Pancreas (tissue), 10 donors: Measurements from ENCODE around the gene POLDIP3. TPM values are rescaled to one million over a fixed set of nuclear protein-coding genes. Genes with fewer than 3 reads are reported as not detected.
A peak's percentile ranks its signal among the peaks of the same experiment; 100 is the strongest.

Source experiments
- ATAC-seq, 4 donors: fragments of 200-7000 bp; cut with Tn5 transposase; one replicate each; pipeline versions ENCODE4 v1.8.0 to v1.9.1; 2020; ENCODE audit warnings: mild to moderate bottlenecking in 4 of 4, moderate library complexity in 4 of 4
- DNase-seq, 6 donors: peaks; one replicate each; pipeline ENCODE4 v3.0.0-alpha.2; 2020
- FAIRE-seq: peaks from 2 replicates; lab custom pipeline; 2012; peaks lifted over from hg19 to GRCh38; lab: Jason Lieb, UNC
- H3K27ac ChIP-seq, 4 donors: fragments of 200-600 bp; sonication (generic); 1 replicate in 3 of 4; 2 replicates in 1 of 4; pipeline versions ENCODE4 v1.5.0 to v1.8.0; 2020
- H3K27me3 ChIP-seq, 4 donors: fragments of 200-600 bp; one replicate each; pipeline ENCODE4 v1.8.0; 2021
- H3K36me3 ChIP-seq, 3 donors: fragments of 200-600 bp; sonication (generic) in 1 of 3; one replicate each; pipeline versions ENCODE4 v1.5.0 to v1.8.0; 2020 to 2021
- H3K4me1 ChIP-seq, 3 donors: fragments of 200-600 bp; one replicate each; pipeline ENCODE4 v1.8.0; 2021
- H3K4me3 ChIP-seq, 4 donors: fragments of 200-600 bp; sonication (generic) in 2 of 4; one replicate each; pipeline versions ENCODE4 v1.5.0 to v1.8.0; 2020 to 2021
- H3K9me3 ChIP-seq, 4 donors: fragments of 200-600 bp; one replicate each; pipeline ENCODE4 v1.8.0; 2021
- WGBS, 2 donors: extraction: QIAGEN DNeasy Blood & Tissue Kit; methylation state at CpG; one replicate each; pipeline ENCODE4 v1.1.7; 2013; 5-methylcytosine and 5-hydroxymethylcytosine counted together
- intact Hi-C, 3 donors: fragments of 100-400 bp; cut with DNase I; formaldehyde crosslinking; loops; one replicate each; pipeline versions ENCODE4 v1.11.1 to v1.14.2; 2022
- polyA plus RNA-seq, 2 donors: library from polyadenylated mRNA; stranded (reverse); fragments of 200-250 nt; gene quantifications; one replicate each; pipeline ENCODE4 v1.2.3, GENCODE V29; 2013
- total RNA-seq, 6 donors: library from RNA; stranded (reverse); fragmentation: NEBNext Ultra II Directional in 4 of 6; extraction: Animal tissue kit (Norgen Biotek cat#: 25700) in 4 of 6; gene quantifications; one replicate each; pipeline versions ENCODE4 v1.2.1 to v1.2.4, GENCODE V29; 2021 to 2023
- TF ChIP-seq, protein P1 (sequence below), 4 donors: fragments of 200-600 bp; sonication (generic) in 3 of 4; IDR thresholded peaks; one replicate each; pipeline versions ENCODE4 v1.5.0 to v1.8.0; 2021; ENCODE audit warnings: antibody characterized with exemption in 4 of 4
- donor health status: healthy with polysubstance abuse.
- donor health status: DM: no; HTN: no; CAD: no; lungs with moderate emphysema.
- donor health status: DM: no; HTN: no; CAD: no.
- donor health status: control.
- donor health status: control.
- donor health status: Bipolar disorder and iron deficiency.
- donor health status: DM: yes; HTN: yes; CAD: no.
- donor health status: DM: no; HTN: no; CAD: no.
- donor health status: DM: no; HTN: no; CAD: no.
- donor health status: DM: yes; HTN: yes; CAD: no.

The POLDIP3 gene
- total and polyA plus RNA-seq, 8 donors = 14.6 to 35.2 (median 28.2) TPM

DNA sequence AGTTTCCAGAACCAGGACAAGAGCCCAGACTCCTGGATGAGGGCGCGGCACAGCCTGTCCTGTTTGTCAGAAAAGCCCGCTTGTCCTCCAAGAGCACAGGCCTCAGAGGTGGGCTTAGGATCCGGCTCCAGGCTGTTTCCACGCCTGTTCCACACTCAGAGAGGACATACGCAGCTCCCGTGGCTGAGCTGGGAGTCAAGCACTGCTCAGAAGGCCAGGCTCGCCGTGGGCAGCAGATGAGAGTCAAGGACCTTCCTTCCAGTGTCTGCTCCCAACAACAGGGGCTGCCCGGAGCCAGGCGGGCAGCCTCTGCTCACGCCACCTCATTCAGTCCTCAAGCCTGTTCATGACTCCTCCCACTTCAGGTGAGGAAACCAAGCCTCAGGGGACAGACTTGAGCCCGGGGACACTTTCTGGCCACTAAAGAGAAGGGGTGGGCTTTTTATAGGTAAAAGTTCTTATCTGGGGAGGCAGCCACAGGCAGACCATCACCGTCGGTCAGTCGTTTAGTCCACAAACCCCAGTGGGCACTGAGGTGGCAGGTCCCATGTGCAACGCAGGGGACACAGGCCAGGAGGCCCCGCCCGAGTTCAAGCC, 30.8 kb upstream of the POLDIP3 start:
- DNase-seq (no peak), FAIRE-seq (no peak), ATAC-seq (peak in 1 of 4 donors; percentile 1)
- peak overlapping the region in 2 of 4 donors; percentile 18 to 32 for H3K4me3 ChIP-seq
- intact Hi-C loops = no loop called here
- TF ChIP-seq, protein P1, sequence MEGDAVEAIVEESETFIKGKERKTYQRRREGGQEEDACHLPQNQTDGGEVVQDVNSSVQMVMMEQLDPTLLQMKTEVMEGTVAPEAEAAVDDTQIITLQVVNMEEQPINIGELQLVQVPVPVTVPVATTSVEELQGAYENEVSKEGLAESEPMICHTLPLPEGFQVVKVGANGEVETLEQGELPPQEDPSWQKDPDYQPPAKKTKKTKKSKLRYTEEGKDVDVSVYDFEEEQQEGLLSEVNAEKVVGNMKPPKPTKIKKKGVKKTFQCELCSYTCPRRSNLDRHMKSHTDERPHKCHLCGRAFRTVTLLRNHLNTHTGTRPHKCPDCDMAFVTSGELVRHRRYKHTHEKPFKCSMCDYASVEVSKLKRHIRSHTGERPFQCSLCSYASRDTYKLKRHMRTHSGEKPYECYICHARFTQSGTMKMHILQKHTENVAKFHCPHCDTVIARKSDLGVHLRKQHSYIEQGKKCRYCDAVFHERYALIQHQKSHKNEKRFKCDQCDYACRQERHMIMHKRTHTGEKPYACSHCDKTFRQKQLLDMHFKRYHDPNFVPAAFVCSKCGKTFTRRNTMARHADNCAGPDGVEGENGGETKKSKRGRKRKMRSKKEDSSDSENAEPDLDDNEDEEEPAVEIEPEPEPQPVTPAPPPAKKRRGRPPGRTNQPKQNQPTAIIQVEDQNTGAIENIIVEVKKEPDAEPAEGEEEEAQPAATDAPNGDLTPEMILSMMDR (IDR thresholded peaks at IDR 0.05) = no peak
- no peaks in the 10 kb centered on the region for H3K27me3 ChIP-seq
- WGBS, 2 donors = 46 to 52% methylated on average over 19 of the region's 19 CpGs
- H3K27ac ChIP-seq = peak overlapping the region; percentile 51 to 91 (median 83)
- peaks cover 33 to 53% (median 43%) of the 10 kb centered on the region in 3 donors for H3K4me1 ChIP-seq
- no peaks in the 10 kb centered on the region for H3K36me3 ChIP-seq
- no peaks in the 10 kb centered on the region for H3K9me3 ChIP-seq

DNA sequence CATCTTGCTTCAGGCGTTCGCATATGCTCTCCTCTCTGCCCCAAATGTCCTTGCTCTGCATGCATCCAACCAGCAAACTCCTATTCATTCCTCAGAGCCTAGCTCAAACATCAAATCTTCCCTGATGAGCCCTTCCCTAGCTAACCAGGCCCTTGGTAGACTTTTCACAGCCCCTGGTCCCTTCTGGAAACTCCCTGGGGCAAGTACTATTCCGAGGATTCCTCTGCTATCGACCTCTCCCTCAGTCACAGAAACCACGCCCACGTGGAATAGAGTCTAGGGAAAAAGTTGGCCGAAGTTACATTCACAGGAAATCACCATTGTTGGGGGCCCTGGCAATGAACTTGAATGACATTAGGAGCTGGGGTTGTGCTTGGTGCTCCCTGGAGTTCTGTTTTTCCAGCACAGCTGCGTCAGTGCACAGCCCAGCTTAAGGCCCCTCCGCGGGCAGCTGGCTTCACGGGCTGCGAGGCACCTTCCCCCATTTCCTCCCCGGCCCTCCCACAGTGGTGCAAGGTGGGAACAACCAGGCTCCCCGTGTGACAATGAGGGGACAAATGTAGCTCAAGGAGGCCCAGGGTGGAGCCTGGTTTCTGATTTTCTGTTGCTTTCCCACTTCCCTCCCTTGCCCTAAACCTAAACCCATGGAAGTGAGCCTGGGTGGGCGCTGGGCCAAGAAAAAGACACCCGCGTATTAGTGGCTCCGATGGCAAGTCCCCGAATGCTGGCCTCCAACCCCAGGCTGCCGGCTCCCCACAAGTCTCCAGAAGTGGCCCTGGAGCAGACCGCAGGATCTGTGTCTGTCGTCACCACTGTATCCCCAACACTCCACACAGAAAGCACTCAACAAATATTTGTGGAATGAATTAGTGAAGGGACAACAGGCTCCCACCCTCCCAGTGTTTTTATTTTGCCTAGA, 30.0 kb upstream of the POLDIP3 start:
- FAIRE-seq = no peak
- intact Hi-C loops = no loop called here
- Histone ChIP-seq H3K27me3 (no peaks in the 10 kb centered on the region), H3K4me3 (peak overlapping the region in 2 of 4 donors; percentile 10 to 18), H3K4me1 (peaks cover 33 to 53% (median 43%) of the 10 kb centered on the region in 3 donors), H3K9me3 (no peaks in the 10 kb centered on the region), H3K27ac (peak overlapping the region; percentile 51 to 91 (median 83)), H3K36me3 (no peaks in the 10 kb centered on the region)
- WGBS, 2 donors = 39 to 43% methylated on average over 22 of the region's 22 CpGs
- no peak for ATAC-seq
- TF ChIP-seq, protein P1 (IDR thresholded peaks at IDR 0.05) = no peak
- peak in 3 of 6 donors; percentile 51 to 79 (median 58) for DNase-seq

DNA sequence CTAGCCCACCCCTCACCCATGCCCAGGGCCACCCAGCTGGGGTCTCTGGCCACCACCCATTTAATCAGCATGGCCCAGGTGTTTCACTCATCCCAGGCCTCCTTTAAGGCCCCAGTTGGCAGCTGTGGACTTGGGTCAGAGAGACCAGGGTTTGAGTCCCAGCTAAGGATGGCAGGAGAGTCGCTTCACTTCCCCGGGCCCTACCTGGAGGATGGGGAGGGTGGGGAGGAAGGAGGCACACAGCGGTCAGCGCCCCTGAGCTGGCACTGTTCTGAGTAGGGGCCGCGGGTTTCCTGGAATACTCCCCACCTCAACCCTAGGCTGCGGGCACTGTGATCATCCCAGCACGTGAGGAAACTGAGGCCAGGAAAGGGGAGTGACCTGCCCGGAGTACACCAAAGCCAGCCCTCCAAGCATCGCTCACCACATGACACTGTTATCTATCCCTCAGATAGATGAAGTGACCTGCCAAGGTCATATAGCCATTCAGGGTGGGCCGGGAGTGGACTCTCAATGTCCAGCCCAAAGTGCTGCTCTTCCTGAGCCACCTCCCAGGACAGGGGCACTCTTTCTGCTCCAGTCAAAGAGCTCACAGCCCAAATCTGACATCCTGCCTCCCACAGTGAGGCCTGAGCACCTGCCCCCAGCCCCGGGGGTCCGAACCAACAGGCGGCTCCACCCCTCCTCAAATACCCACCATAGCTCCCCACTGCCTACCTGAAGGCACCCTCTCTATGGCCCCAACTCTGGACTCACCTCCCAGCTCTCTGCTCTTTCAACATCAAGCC, 29.1 kb upstream of the POLDIP3 start:
- DNase-seq (no peak), ATAC-seq (no peak), FAIRE-seq (no peak)
- Histone ChIP-seq H3K4me3 (no peak overlapping the region), H3K36me3 (no peaks in the 10 kb centered on the region), H3K27me3 (no peaks in the 10 kb centered on the region), H3K4me1 (peaks cover 33 to 53% (median 43%) of the 10 kb centered on the region in 3 donors), H3K27ac (peak overlapping the region in 3 of 4 donors; percentile 77 to 91 (median 89)), H3K9me3 (no peaks in the 10 kb centered on the region)
- intact Hi-C loops = no loop called here
- TF ChIP-seq, protein P1 (IDR thresholded peaks at IDR 0.05) = no peak
- 81% methylated on average over 14 of the region's 14 CpGs for WGBS, 2 donors

DNA sequence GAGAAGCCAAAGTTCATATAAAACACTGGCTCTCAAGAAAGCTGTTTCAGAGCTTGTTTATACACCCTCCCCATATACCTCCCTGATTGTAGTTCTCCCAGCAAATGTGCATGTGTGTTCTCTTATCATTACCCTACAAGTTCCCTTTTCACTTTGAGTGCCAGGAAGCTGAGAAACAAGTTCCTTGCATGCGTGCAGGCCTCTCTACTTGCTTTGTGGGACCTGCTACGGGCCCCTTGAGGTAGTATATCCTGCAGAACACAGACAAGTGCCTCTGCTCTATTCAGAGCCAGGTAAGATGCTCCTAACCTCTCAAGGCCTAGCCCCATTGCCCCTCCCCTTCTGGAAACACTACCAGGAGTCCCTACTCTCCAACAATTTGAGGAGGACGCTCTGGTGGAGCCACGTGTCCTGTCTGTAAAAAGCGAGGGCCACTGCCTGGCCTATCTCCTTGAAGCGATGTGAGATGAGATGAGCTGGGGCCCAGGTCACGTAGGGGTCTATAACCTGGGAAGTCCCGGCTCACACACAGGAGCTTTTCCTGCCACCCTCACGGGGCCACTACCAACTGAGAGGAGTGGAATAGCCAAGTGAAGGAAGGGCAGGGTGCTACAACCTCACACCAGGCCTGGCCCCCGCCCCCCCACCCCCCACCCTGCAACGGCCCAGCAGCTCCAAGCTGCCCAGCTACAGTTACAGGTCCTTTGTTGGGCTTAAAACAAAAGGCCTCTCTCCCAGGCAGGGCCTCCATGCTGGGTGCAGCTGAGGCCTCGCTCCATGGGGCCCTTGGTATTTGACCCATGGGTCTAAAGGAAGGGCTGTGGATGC, 28.3 kb upstream of the POLDIP3 start:
- DNase-seq (no peak), ATAC-seq (no peak), FAIRE-seq (no peak)
- TF ChIP-seq, protein P1 (IDR thresholded peaks at IDR 0.05) = no peak
- no peaks in the 10 kb centered on the region for H3K9me3 ChIP-seq
- WGBS, 2 donors = 79% methylated on average over 12 of the region's 12 CpGs
- H3K27ac ChIP-seq = peak overlapping the region in 1 of 4 donors; percentile 89
- H3K4me3 ChIP-seq = no peak overlapping the region
- no peaks in the 10 kb centered on the region for H3K27me3 ChIP-seq
- intact Hi-C loops = no loop called here
- no peaks in the 10 kb centered on the region for H3K36me3 ChIP-seq
- peaks cover 33 to 48% (median 42%) of the 10 kb centered on the region in 3 donors for H3K4me1 ChIP-seq
